H1 (cell line): ENCODE results near the gene WNT1. TPM values are rescaled to one million over a fixed set of nuclear protein-coding genes. Genes with fewer than 3 reads are reported as not detected.

Source experiments
- CTCF ChIA-PET: fragments of 300-600 bp; sonication (Branson Sonifier 250); formaldehyde crosslinking; loops from one replicate; lab custom pipeline; 2021; ENCODE audit not compliant: partially characterized antibody; lab: Charles Lee
- POLR2A ChIA-PET: fragments of 300-600 bp; sonication (Branson Sonifier 250); formaldehyde crosslinking; loops from one replicate; lab custom pipeline; 2021; ENCODE audit warnings: inconsistent platforms; ENCODE audit not compliant: partially characterized antibody; lab: Charles Lee
- DNase-seq, 2 experiments: peaks; one replicate each; pipeline versions ENCODE4 v3.0.0 to v3.0.0-alpha.2; 2010 to 2022; ENCODE audit warnings: low spot score in 2 of 2, low read depth in 1 of 2, mixed read lengths in 1 of 2
- FAIRE-seq: peaks from 2 replicates; lab custom pipeline; 2011; peaks lifted over from hg19 to GRCh38; lab: Jason Lieb, UNC
- H2AFZ ChIP-seq: 2 replicates; pipeline ENCODE4 v1.8.1; 2012; ENCODE audit warnings: low read length, inconsistent platforms
- H2AK5ac ChIP-seq: 2 replicates; pipeline ENCODE4 v1.6.1; 2013; ENCODE audit warnings: low read depth, low read length
- H2BK120ac ChIP-seq: replicated peaks from 2 replicates; pipeline ENCODE3; 2013; ENCODE audit warnings: low read depth, low read length, inconsistent platforms
- H2BK12ac ChIP-seq: 2 replicates; pipeline ENCODE4 v1.6.1; 2013; ENCODE audit warnings: low read depth, low read length
- H2BK15ac ChIP-seq: 2 replicates; pipeline ENCODE4 v1.6.1; 2013; ENCODE audit warnings: low read length
- H2BK20ac ChIP-seq: 2 replicates; pipeline ENCODE4 v1.6.1; 2013; ENCODE audit warnings: low read length
- H2BK5ac ChIP-seq: 2 replicates; pipeline ENCODE4 v1.6.1; 2013; ENCODE audit warnings: low read depth, low read length
- H3K14ac ChIP-seq: 2 replicates; pipeline ENCODE4 v1.6.1; 2013; ENCODE audit warnings: inconsistent platforms; ENCODE audit not compliant: insufficient read length
- H3K18ac ChIP-seq: 2 replicates; pipeline ENCODE4 v1.6.1; 2013; ENCODE audit warnings: low read length; ENCODE audit errors: extremely low read depth
- H3K23ac ChIP-seq: 2 replicates; pipeline ENCODE4 v1.6.1; 2013; ENCODE audit warnings: inconsistent platforms; ENCODE audit not compliant: insufficient read length
- H3K23me2 ChIP-seq: 2 replicates; pipeline ENCODE4 v1.6.1; 2013; ENCODE audit warnings: low read depth, low read length
- H3K27ac ChIP-seq: 2 replicates; pipeline ENCODE4 v1.6.1; 2011; ENCODE audit warnings: low read depth, low read length, inconsistent platforms
- H3K27me3 ChIP-seq, 4 experiments: replicated peaks in 1 of 4; 1 replicate in 1 of 4; 2 replicates in 3 of 4; pipeline versions ENCODE4 v1.6.1 to v1.8.1; 2011 to 2013; ENCODE audit warnings: low read length in 3 of 4, mild to moderate bottlenecking in 3 of 4, inconsistent platforms in 2 of 4, mixed read lengths in 2 of 4, moderate library complexity in 1 of 4; ENCODE audit not compliant: control insufficient read depth in 3 of 4, insufficient read depth in 3 of 4; ENCODE audit errors: extremely low read depth in 1 of 4
- H3K36me3 ChIP-seq, 4 experiments: 2 replicates each; pipeline versions ENCODE4 v1.6.1 to v1.8.1; 2011 to 2013; ENCODE audit warnings: mild to moderate bottlenecking in 4 of 4, low read length in 3 of 4, moderate library complexity in 2 of 4, control low read depth in 1 of 4, inconsistent platforms in 1 of 4; ENCODE audit not compliant: insufficient read depth in 4 of 4, control insufficient read depth in 2 of 4
- H3K4ac ChIP-seq: replicated peaks from 2 replicates; pipeline ENCODE3; 2013; ENCODE audit warnings: low read length, low read depth, mixed read lengths, inconsistent platforms; ENCODE audit not compliant: insufficient read length
- H3K4me1 ChIP-seq, 4 experiments: replicated peaks in 1 of 4; 1 replicate in 1 of 4; 2 replicates in 3 of 4; pipeline versions ENCODE4 v1.6.1 to v1.8.1; 2011 to 2013; ENCODE audit warnings: low read length in 3 of 4, inconsistent platforms in 2 of 4, mixed read lengths in 1 of 4; ENCODE audit not compliant: insufficient read depth in 4 of 4, control insufficient read depth in 3 of 4
- H3K4me2 ChIP-seq, 2 experiments: 2 replicates each; pipeline versions ENCODE4 v1.6.1 to v1.8.1; 2011 to 2013; ENCODE audit warnings: low read depth in 2 of 2, low read length in 2 of 2, control low read depth in 1 of 2, inconsistent platforms in 1 of 2, mild to moderate bottlenecking in 1 of 2; ENCODE audit not compliant: insufficient read depth in 1 of 2
- H3K4me3 ChIP-seq, 4 experiments: fragments of 200-600, 300-600 bp in 1 of 4; sonication (generic), shearing (Covaris generic), sonication (Bioruptor Twin) in 1 of 4; 2 replicates each; pipeline versions ENCODE4 v1.5.1 to v1.8.1; 2011 to 2016; ENCODE audit warnings: low read length in 4 of 4, low read depth in 3 of 4, control low read depth in 2 of 4, inconsistent platforms in 2 of 4, mild to moderate bottlenecking in 2 of 4, mixed read lengths in 1 of 4, moderate library complexity in 1 of 4; ENCODE audit not compliant: insufficient read depth in 2 of 4; ENCODE audit errors: extremely low read depth in 1 of 4
- H3K56ac ChIP-seq: replicated peaks from 2 replicates; pipeline ENCODE3; 2013; ENCODE audit warnings: low read depth, mild to moderate bottlenecking, mixed read lengths, low read length, inconsistent platforms; ENCODE audit not compliant: insufficient read length
- H3K79me1 ChIP-seq: 2 replicates; pipeline ENCODE4 v1.6.1; 2013; ENCODE audit warnings: low read depth, low read length, control low read depth
- H3K79me2 ChIP-seq, 2 experiments: 2 replicates each; pipeline versions ENCODE4 v1.6.1 to v1.8.1; 2012 to 2013; ENCODE audit warnings: low read length in 2 of 2, mild to moderate bottlenecking in 2 of 2, inconsistent platforms in 1 of 2; ENCODE audit not compliant: insufficient read depth in 2 of 2, control insufficient read depth in 1 of 2
- H3K9ac ChIP-seq, 4 experiments: replicated peaks in 1 of 4; 1 replicate in 1 of 4; 2 replicates in 3 of 4; pipeline versions ENCODE4 v1.6.1 to v1.8.1; 2011 to 2013; ENCODE audit warnings: low read depth in 3 of 4, low read length in 3 of 4, control low read depth in 2 of 4, mild to moderate bottlenecking in 2 of 4, moderate library complexity in 2 of 4, inconsistent platforms in 1 of 4; ENCODE audit errors: extremely low read depth in 1 of 4
- H3K9me3 ChIP-seq, 2 experiments: 2 replicates each; pipeline versions ENCODE4 v1.6.1 to v1.8.1; 2012 to 2013; ENCODE audit warnings: mild to moderate bottlenecking in 2 of 2, moderate library complexity in 2 of 2, control low read depth in 1 of 2, inconsistent platforms in 1 of 2, low read depth in 1 of 2, low read length in 1 of 2, mixed read lengths in 1 of 2; ENCODE audit not compliant: insufficient read depth in 2 of 2
- H4K20me1 ChIP-seq, 2 experiments: replicated peaks in 1 of 2; 2 replicates each; pipeline versions ENCODE3 to v1.8.1; 2011 to 2013; ENCODE audit warnings: inconsistent platforms in 2 of 2, low read length in 2 of 2, mild to moderate bottlenecking in 1 of 2; ENCODE audit not compliant: insufficient read depth in 2 of 2, control insufficient read depth in 1 of 2
- H4K5ac ChIP-seq: 2 replicates; pipeline ENCODE4 v1.6.1; 2013; ENCODE audit warnings: low read length, low read depth, mixed read lengths, inconsistent platforms; ENCODE audit not compliant: insufficient read length
- H4K8ac ChIP-seq: 2 replicates; pipeline ENCODE4 v1.8.0; 2013; ENCODE audit warnings: mild to moderate bottlenecking, moderate library complexity, low read length, inconsistent platforms; ENCODE audit not compliant: insufficient read depth; ENCODE audit errors: extremely low read depth
- H4K91ac ChIP-seq: replicated peaks from 2 replicates; pipeline ENCODE3; 2013; ENCODE audit warnings: low read length, mixed read lengths, inconsistent platforms; ENCODE audit not compliant: insufficient read length
- ATF2 ChIP-seq: IDR thresholded peaks from 2 replicates; pipeline ENCODE4 v1.6.1; 2012; ENCODE audit warnings: low read length, inconsistent platforms
- CHD1 ChIP-seq: IDR thresholded peaks from 2 replicates; pipeline ENCODE4 v1.6.1; 2012; ENCODE audit warnings: low read depth, low read length, improper control_type of control experiment
- E2F6 ChIP-seq: IDR thresholded peaks from 2 replicates; pipeline ENCODE4 v1.6.1; 2012; ENCODE audit warnings: inconsistent platforms
- FOSL1 ChIP-seq: IDR thresholded peaks from 2 replicates; pipeline ENCODE4 v1.6.1; 2011; ENCODE audit warnings: mild to moderate bottlenecking, low read depth, low read length, moderate library complexity; ENCODE audit not compliant: insufficient read depth
- KDM1A ChIP-seq: fragments of 200-600, 300-600 bp; sonication (generic); IDR thresholded peaks from 2 replicates; pipeline ENCODE4 v1.7.1; 2016; ENCODE audit warnings: mild to moderate bottlenecking, low read length, borderline replicate concordance
- MAX ChIP-seq: IDR thresholded peaks from 2 replicates; pipeline ENCODE4 v1.6.1; 2012; ENCODE audit warnings: inconsistent platforms
- POLR2A ChIP-seq, 2 experiments: IDR thresholded peaks; 1 replicate in 1 of 2; 2 replicates in 1 of 2; pipeline ENCODE4 v1.6.1; 2011; ENCODE audit warnings: low read depth in 2 of 2, low read length in 2 of 2, mild to moderate bottlenecking in 2 of 2; ENCODE audit errors: control extremely low read depth in 1 of 2
- RXRA ChIP-seq: IDR thresholded peaks from 2 replicates; pipeline ENCODE4 v1.6.1; 2011; ENCODE audit warnings: low read depth, mild to moderate bottlenecking, low read length, moderate library complexity; ENCODE audit not compliant: insufficient read depth
- SP4 ChIP-seq: IDR thresholded peaks from 2 replicates; pipeline ENCODE4 v1.6.1; 2012; ENCODE audit warnings: low read length, inconsistent platforms
- SRF ChIP-seq: IDR thresholded peaks from 2 replicates; pipeline ENCODE4 v1.6.1; 2011; ENCODE audit warnings: mild to moderate bottlenecking, low read depth, low read length, moderate library complexity
- SUZ12 ChIP-seq: fragments of 200-600 bp; sonication (generic); IDR thresholded peaks from 2 replicates; pipeline ENCODE4 v1.6.1; 2012; ENCODE audit warnings: mild to moderate bottlenecking, inconsistent platforms, low read length, moderate library complexity, mixed read lengths
- ZNF274 ChIP-seq: IDR thresholded peaks from 2 replicates; pipeline ENCODE4 v1.7.0; 2012; ENCODE audit warnings: low read length, borderline replicate concordance; ENCODE audit errors: extremely low read depth
- WGBS, 2 experiments: shearing (Covaris generic) in 1 of 2; methylation state at CpG; one replicate each; pipeline versions ENCODE4 v1.1.6 to v1.1.7; 2013 to 2015; ENCODE audit warnings: low lambda C conversion rate in 2 of 2, mixed read lengths in 2 of 2, inconsistent platforms in 1 of 2, low coverage in 1 of 2, missing lambda C conversion rate in 1 of 2; ENCODE audit not compliant: insufficient replicate concordance in 2 of 2, insufficient coverage in 1 of 2, insufficient read length in 1 of 2; ENCODE audit errors: extremely low coverage in 1 of 2, missing lambda C conversion rate in 1 of 2; 5-methylcytosine and 5-hydroxymethylcytosine counted together
- polyA plus RNA-seq, 7 experiments: library from polyadenylated mRNA; depleted of rRNA in 3 of 7; stranded (reverse) in 5 of 7; unstranded in 2 of 7; fragments of >200 nt in 5 of 7; fragments of 200-250 nt in 2 of 7; gene quantifications; 1 replicate in 5 of 7; 2 replicates in 1 of 7; 4 replicates in 1 of 7; pipeline versions ENCODE4 v1.2.1 to v1.2.3, GENCODE V29; 2011 to 2013; ENCODE audit warnings: missing spikeins in 2 of 7, mixed read lengths in 2 of 7
- total RNA-seq: library from RNA; stranded (reverse); fragmentation: NEBNext Ultra II Directional; extraction: Animal tissue kit (Norgen Biotek cat#: 25700); gene quantifications from 2 replicates; pipeline ENCODE4 v1.2.1, GENCODE V29; 2021

WNT1 gene
- total and polyA plus RNA-seq, 2 of the 8 experiments (the other 6 are each of a cell fraction or from before 2014, with no cell fraction given): not detected

- Histone ChIP-seq H2AK5ac (no peak overlapping the region), H2BK5ac (no peak overlapping the region), H3K14ac (no peak overlapping the region), H3K79me1 (no peaks in the 10 kb centered on the region), H3K56ac (no peak overlapping the region), H3K9ac (no peak overlapping the region), H4K5ac (no peak overlapping the region), H3K9me3 (no peaks in the 10 kb centered on the region), H3K23me2 (peaks cover 6% of the 10 kb centered on the region), H2BK120ac (no peak overlapping the region), H2AFZ (no peak overlapping the region; the same call in 1 of the 2 replicates), H4K20me1 (no peaks in the 10 kb centered on the region), H4K91ac (no peak overlapping the region), H3K4me2 (no peak overlapping the region), H3K4ac (no peak overlapping the region), H2BK20ac (0 out of 2 replicates have a peak overlapping the region, but pooled peaks have one; percentile 38), H2BK15ac (no peak overlapping the region), H4K8ac (no peak overlapping the region), H3K36me3 (no peaks in the 10 kb centered on the region), H3K27ac (no peak overlapping the region), H3K27me3 (peaks cover 0 to 4% (median 3%) of the 10 kb centered on the region in 4 experiments; a peak in 4 of 7 replicates), H3K79me2 (no peaks in the 10 kb centered on the region), H3K4me1 (peaks cover 11 to 20% (median 17%) of the 10 kb centered on the region in 4 experiments), H3K4me3 (no peak overlapping the region), H3K23ac (no peak overlapping the region), H2BK12ac (no peak overlapping the region), H3K18ac (no peak overlapping the region)
- CTCF ChIA-PET: interaction anchor here (1.0 to 40.8 kb wide), 4 partner anchors 11 to 30 kb away, joined by 3 to 1336 read pairs (median 142); partner anchors contain the start of genes DDN, FKBP11 and WNT1
- DNase-seq (no peak), FAIRE-seq (no peak)
- WGBS, 2 experiments: 63% methylated on average over 4 of the region's 4 CpGs; no CpG with 5 or more reads in 1 of the 2 experiments
- POLR2A ChIA-PET: no interaction called here
- TF ChIP-seq ATF2 (no peak), FOSL1 (no peak), RXRA (no peak), POLR2A (IDR thresholded peaks at IDR 0.05; ENCODE audit: control extremely low read depth in 1 of 2, low read depth in 2 of 2, low read length in 2 of 2) (no peak), SP4 (no peak), KDM1A (no peak), E2F6 (no peak), SRF (no peak), ZNF274 (no peak), MAX (no peak), CHD1 (no peak), SUZ12 (no peak)
These were observed 16.8 kb upstream of the WNT1 start for GRCh38 chr12:48961331-48961730.
